ENCODE measurements around the gene ARHGEF2.

DNA sequence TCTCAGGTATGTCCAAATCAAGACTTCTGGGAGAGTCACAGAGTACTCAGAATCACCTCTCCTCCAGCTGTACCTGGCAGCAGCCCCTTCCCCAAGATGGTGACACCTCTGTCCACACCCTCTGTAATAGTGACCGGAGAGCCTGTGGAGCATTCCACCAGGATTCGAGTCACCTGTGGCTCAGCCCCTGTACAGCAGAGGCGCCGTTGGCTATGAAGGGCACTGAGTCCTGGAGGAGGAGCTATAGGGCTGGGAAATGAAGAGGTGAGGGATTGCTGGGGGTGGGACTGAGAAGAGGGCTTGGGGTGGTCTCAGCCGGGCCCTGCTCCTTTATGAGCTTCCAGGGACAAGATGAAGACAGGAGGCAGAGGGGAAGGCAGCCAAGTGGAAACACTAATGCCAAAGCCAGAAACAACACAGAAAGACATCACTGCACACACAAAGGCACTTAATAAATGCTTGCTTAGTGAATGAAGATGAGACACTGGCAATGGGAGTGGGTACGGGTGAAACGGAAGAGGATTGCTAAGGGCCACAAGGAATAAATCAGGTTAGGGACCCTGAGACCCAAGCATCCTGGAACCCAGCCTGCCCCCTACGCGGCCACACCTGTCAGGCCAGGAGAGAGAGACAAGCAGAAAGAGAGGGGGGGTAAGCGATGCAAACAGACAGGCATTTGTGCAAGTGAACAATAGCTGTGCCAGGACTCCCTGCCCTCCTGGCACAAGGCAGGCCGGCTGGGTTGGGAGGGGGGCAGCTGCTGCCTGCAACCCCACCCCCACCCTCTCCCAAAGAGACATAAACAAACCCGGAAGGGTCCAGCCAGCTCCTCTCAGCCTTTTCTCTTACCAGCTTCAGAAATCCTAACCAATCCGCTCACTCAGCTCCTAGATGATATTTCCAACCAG is 3.9 kb downstream of the ARHGEF2 start:
- TF ChIP-seq, protein P1, sequence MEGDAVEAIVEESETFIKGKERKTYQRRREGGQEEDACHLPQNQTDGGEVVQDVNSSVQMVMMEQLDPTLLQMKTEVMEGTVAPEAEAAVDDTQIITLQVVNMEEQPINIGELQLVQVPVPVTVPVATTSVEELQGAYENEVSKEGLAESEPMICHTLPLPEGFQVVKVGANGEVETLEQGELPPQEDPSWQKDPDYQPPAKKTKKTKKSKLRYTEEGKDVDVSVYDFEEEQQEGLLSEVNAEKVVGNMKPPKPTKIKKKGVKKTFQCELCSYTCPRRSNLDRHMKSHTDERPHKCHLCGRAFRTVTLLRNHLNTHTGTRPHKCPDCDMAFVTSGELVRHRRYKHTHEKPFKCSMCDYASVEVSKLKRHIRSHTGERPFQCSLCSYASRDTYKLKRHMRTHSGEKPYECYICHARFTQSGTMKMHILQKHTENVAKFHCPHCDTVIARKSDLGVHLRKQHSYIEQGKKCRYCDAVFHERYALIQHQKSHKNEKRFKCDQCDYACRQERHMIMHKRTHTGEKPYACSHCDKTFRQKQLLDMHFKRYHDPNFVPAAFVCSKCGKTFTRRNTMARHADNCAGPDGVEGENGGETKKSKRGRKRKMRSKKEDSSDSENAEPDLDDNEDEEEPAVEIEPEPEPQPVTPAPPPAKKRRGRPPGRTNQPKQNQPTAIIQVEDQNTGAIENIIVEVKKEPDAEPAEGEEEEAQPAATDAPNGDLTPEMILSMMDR (conservative IDR thresholded peaks at IDR 0.05; ENCODE audit: low read length) = 0 out of 2 replicates have a peak, but pooled peaks have one; percentile 16
- TF ChIP-seq EZH2phosphoT487 (IDR thresholded peaks at IDR 0.05; ENCODE audit: borderline replicate concordance) = no peak
